Breast epithelium (tissue), 4 donors: Measurements from ENCODE around the gene HLA-DMA. TPM values are rescaled to one million over a fixed set of nuclear protein-coding genes. Genes with fewer than 3 reads are reported as not detected.

Experiments
- DNase-seq, 2 donors: peaks; one replicate each; pipeline ENCODE4 v3.0.0-alpha.2; 2019; ENCODE audit warnings: low spot score in 2 of 2
- H3K27ac ChIP-seq, 2 donors: fragments of 200-600 bp; sonication (generic) in 1 of 2; one replicate each; pipeline ENCODE4 v1.5.1; 2016 to 2019; ENCODE audit warnings: mild to moderate bottlenecking in 1 of 2
- H3K27me3 ChIP-seq, 2 donors: fragments of 200-600 bp; sonication (generic) in 1 of 2; one replicate each; pipeline versions ENCODE4 v1.5.1 to v1.6.0; 2017 to 2019; ENCODE audit warnings: control low read depth in 1 of 2, mild to moderate bottlenecking in 1 of 2
- H3K36me3 ChIP-seq: fragments of 200-600 bp; one replicate; pipeline ENCODE4 v1.5.1; 2019
- H3K4me1 ChIP-seq, 2 donors: fragments of 200-600 bp; sonication (generic); one replicate each; pipeline ENCODE4 v1.5.1; 2016 to 2019; ENCODE audit warnings: control low read depth in 1 of 2
- H3K4me3 ChIP-seq, 3 donors: fragments of 200-600 bp; sonication (generic); 1 replicate in 2 of 3; 2 replicates in 1 of 3; pipeline ENCODE4 v1.5.1; 2016 to 2019; ENCODE audit warnings: mild to moderate bottlenecking in 3 of 3, moderate library complexity in 2 of 3
- H3K9me3 ChIP-seq, 2 donors: fragments of 200-600 bp; sonication (generic) in 1 of 2; one replicate each; pipeline ENCODE4 v1.5.1; 2016 to 2019; ENCODE audit warnings: control low read depth in 1 of 2
- CTCF ChIP-seq, 3 donors: fragments of 450-650 bp; IDR thresholded peaks; one replicate each; pipeline ENCODE4 v1.5.1; 2016 to 2017; ENCODE audit warnings: antibody characterized with exemption in 3 of 3, mild to moderate bottlenecking in 3 of 3, moderate library complexity in 3 of 3
- POLR2A ChIP-seq: fragments of 450-650 bp; IDR thresholded peaks from one replicate; pipeline ENCODE4 v1.6.1; 2016; ENCODE audit warnings: antibody characterized with exemption, mild to moderate bottlenecking, moderate library complexity
- POLR2AphosphoS5 ChIP-seq, 3 donors: sonication (generic); formaldehyde crosslinking; IDR thresholded peaks; one replicate each; pipeline ENCODE4 v1.6.1; 2017; ENCODE audit warnings: antibody characterized with exemption in 3 of 3
- intact Hi-C: fragments of 100-400 bp; cut with DNase I; formaldehyde crosslinking; loops from one replicate; pipeline ENCODE4 v1.15.1; 2023; ENCODE audit warnings: low total_unique reads
- total RNA-seq, 3 donors: library from RNA; depleted of rRNA; stranded (reverse); fragments of >200 nt; gene quantifications; one replicate each; pipeline ENCODE4 v1.1.0, GENCODE V29; 2016

The HLA-DMA gene
- total RNA-seq, 3 donors from 2014 or later, result 28.5 to 41.9 (median 30.9) TPM

- Histone ChIP-seq H3K4me1 (no peaks in the 10 kb centered on the region), H3K36me3 (no peaks in the 10 kb centered on the region), H3K4me3 (no peak overlapping the region), H3K27me3 (no peaks in the 10 kb centered on the region), H3K9me3 (no peaks in the 10 kb centered on the region), H3K27ac (peak overlapping the region in 1 of 2 donors; percentile 27)
- TF ChIP-seq CTCF (IDR thresholded peaks at IDR 0.05) (no peak), POLR2AphosphoS5 (IDR thresholded peaks at IDR 0.05) (no peak), POLR2A (no peak)
- no peak for DNase-seq
- intact Hi-C loops, result no loop called here
Observed at GRCh38 chr6:32963866-32964265, 11.0 kb upstream of the HLA-DMA start.

GRCh38 chr6:32962213-32962826 lies 9.4 kb upstream of the HLA-DMA start:
- no peak overlapping the region for H3K27ac ChIP-seq
- no peak overlapping the region for H3K4me3 ChIP-seq
- H3K4me1 ChIP-seq, result no peaks in the 10 kb centered on the region
- intact Hi-C loops, result no loop called here
- no peaks in the 10 kb centered on the region for H3K27me3 ChIP-seq
- TF ChIP-seq POLR2AphosphoS5 (IDR thresholded peaks at IDR 0.05), result no peak
- no peak for TF ChIP-seq POLR2A
- TF ChIP-seq CTCF (IDR thresholded peaks at IDR 0.05), result no peak
- no peaks in the 10 kb centered on the region for H3K9me3 ChIP-seq
- no peak for DNase-seq
- no peaks in the 10 kb centered on the region for H3K36me3 ChIP-seq

- intact Hi-C loops, result no loop called here
- Histone ChIP-seq H3K27ac (no peak overlapping the region), H3K4me3 (no peak overlapping the region), H3K36me3 (no peaks in the 10 kb centered on the region), H3K4me1 (no peaks in the 10 kb centered on the region), H3K9me3 (no peaks in the 10 kb centered on the region), H3K27me3 (no peaks in the 10 kb centered on the region)
- DNase-seq, result no peak
- no peak for TF ChIP-seq CTCF (IDR thresholded peaks at IDR 0.05)
- no peak for TF ChIP-seq POLR2AphosphoS5 (IDR thresholded peaks at IDR 0.05)
- TF ChIP-seq POLR2A, result no peak
Observed at GRCh38 chr6:32960563-32960962, 7.7 kb upstream of the HLA-DMA start.

GRCh38 chr6:32956176-32956575 lies 3.3 kb upstream of the HLA-DMA start:
- H3K27me3 ChIP-seq, result no peaks in the 10 kb centered on the region
- no peak overlapping the region for H3K27ac ChIP-seq
- no peaks in the 10 kb centered on the region for H3K4me1 ChIP-seq
- no peaks in the 10 kb centered on the region for H3K36me3 ChIP-seq
- intact Hi-C loops, result loop anchor here (10.0 kb wide), 1 partner anchor 71 kb away; no protein-coding TSS in a partner anchor
- DNase-seq, result no peak
- TF ChIP-seq POLR2AphosphoS5 (IDR thresholded peaks at IDR 0.05) (no peak), POLR2A (no peak), CTCF (IDR thresholded peaks at IDR 0.05) (no peak)
- no peak overlapping the region for H3K4me3 ChIP-seq
- no peaks in the 10 kb centered on the region for H3K9me3 ChIP-seq

GRCh38 chr6:32954986-32955802 lies 2.3 kb upstream of the HLA-DMA start:
- Histone ChIP-seq H3K27me3 (no peaks in the 10 kb centered on the region), H3K4me1 (no peaks in the 10 kb centered on the region), H3K9me3 (no peaks in the 10 kb centered on the region), H3K36me3 (no peaks in the 10 kb centered on the region), H3K27ac (no peak overlapping the region), H3K4me3 (no peak overlapping the region)
- intact Hi-C loops, result loop anchor here (5.0 to 10.0 kb wide), 2 partner anchors 70 to 832 kb away; partner anchors contain the start of gene LEMD2
- no peak for DNase-seq
- TF ChIP-seq POLR2AphosphoS5 (IDR thresholded peaks at IDR 0.05) (no peak), POLR2A (no peak), CTCF (IDR thresholded peaks at IDR 0.05) (no peak)
